Astrocyte (in vitro differentiated cells and primary cell): ENCODE results near the gene TRIB2. TPM values are rescaled to one million over a fixed set of nuclear protein-coding genes. Genes with fewer than 3 reads are reported as not detected.
A peak's percentile ranks its signal among the peaks of the same experiment; 100 is the strongest.

Source experiments
- DNase-seq: peaks from one replicate; pipeline ENCODE4 v3.0.0-alpha.2; 2010; ENCODE audit warnings: low read depth
- FAIRE-seq: peaks from 2 replicates; lab custom pipeline; 2011; peaks lifted over from hg19 to GRCh38; lab: Jason Lieb, UNC
- H2AFZ ChIP-seq: 2 replicates; pipeline ENCODE4 v1.6.0; 2012; ENCODE audit warnings: low read depth, low read length, inconsistent platforms
- H3K27ac ChIP-seq: 2 replicates; pipeline ENCODE4 v1.5.1; 2011; ENCODE audit warnings: low read depth, low read length, inconsistent platforms
- H3K27me3 ChIP-seq: 2 replicates; pipeline ENCODE4 v1.6.0; 2011; ENCODE audit warnings: low read length, inconsistent platforms; ENCODE audit not compliant: insufficient read depth
- H3K36me3 ChIP-seq: 2 replicates; pipeline ENCODE4 v1.5.1; 2011; ENCODE audit warnings: low read length, inconsistent platforms; ENCODE audit not compliant: insufficient read depth
- H3K4me1 ChIP-seq: 2 replicates; pipeline ENCODE4 v1.5.1; 2011; ENCODE audit warnings: low read length, inconsistent platforms; ENCODE audit not compliant: insufficient read depth
- H3K4me2 ChIP-seq: 2 replicates; pipeline ENCODE4 v1.6.0; 2012; ENCODE audit warnings: low read length, inconsistent platforms
- H3K4me3 ChIP-seq: 2 replicates; pipeline ENCODE4 v1.5.1; 2011; ENCODE audit warnings: low read depth, mild to moderate bottlenecking, low read length, inconsistent platforms; ENCODE audit not compliant: insufficient read depth
- H3K79me2 ChIP-seq: 2 replicates; pipeline ENCODE4 v1.6.0; 2012; ENCODE audit warnings: mild to moderate bottlenecking, low read length, inconsistent platforms; ENCODE audit not compliant: insufficient read depth
- H3K9ac ChIP-seq: 2 replicates; pipeline ENCODE4 v1.6.0; 2012; ENCODE audit warnings: mild to moderate bottlenecking, low read length, inconsistent platforms
- H3K9me3 ChIP-seq: 2 replicates; pipeline ENCODE4 v1.5.1; 2012; ENCODE audit warnings: low read depth, mild to moderate bottlenecking, low read length, inconsistent platforms; ENCODE audit not compliant: insufficient read depth
- H4K20me1 ChIP-seq: 2 replicates; pipeline ENCODE4 v1.6.0; 2012; ENCODE audit warnings: low read length, inconsistent platforms; ENCODE audit not compliant: insufficient read depth
- H3K27ac Mint-ChIP-seq: one replicate; pipeline ENCODE4 v1.8.0; 2021; ENCODE audit warnings: mild to moderate bottlenecking, mixed read lengths; ENCODE audit not compliant: unreplicated experiment
- H3K27me3 Mint-ChIP-seq: one replicate; pipeline ENCODE4 v1.8.0; 2021; ENCODE audit warnings: low read depth, mixed read lengths; ENCODE audit not compliant: unreplicated experiment
- H3K36me3 Mint-ChIP-seq: one replicate; pipeline ENCODE4 v1.8.0; 2021; ENCODE audit warnings: low read depth, mixed read lengths; ENCODE audit not compliant: unreplicated experiment
- H3K4me1 Mint-ChIP-seq: one replicate; pipeline ENCODE4 v1.8.0; 2021; ENCODE audit warnings: low read depth, mixed read lengths; ENCODE audit not compliant: unreplicated experiment
- H3K4me3 Mint-ChIP-seq: one replicate; pipeline ENCODE4 v1.8.0; 2021; ENCODE audit warnings: mild to moderate bottlenecking, moderate library complexity, mixed read lengths; ENCODE audit not compliant: unreplicated experiment
- H3K9me3 Mint-ChIP-seq: one replicate; pipeline ENCODE4 v1.8.0; 2021; ENCODE audit warnings: mild to moderate bottlenecking, mixed read lengths; ENCODE audit not compliant: unreplicated experiment
- EZH2 ChIP-seq: IDR thresholded peaks from 2 replicates; pipeline ENCODE4 v1.6.1; 2012; ENCODE audit warnings: mild to moderate bottlenecking, low read length, inconsistent platforms; ENCODE audit not compliant: insufficient read depth
- total RNA-seq: library from RNA; stranded (reverse); gene quantifications from 2 replicates; pipeline ENCODE4 v1.2.1, GENCODE V29; 2021
- TF ChIP-seq, protein P1 (sequence below): IDR thresholded peaks from 2 replicates; pipeline ENCODE4 v1.5.1; 2011; ENCODE audit warnings: low read depth, mild to moderate bottlenecking, inconsistent platforms, low read length, moderate library complexity; ENCODE audit not compliant: insufficient read depth

Gene TRIB2
- total RNA-seq, 1 donor from 2014 or later = 22.6 TPM

DNA sequence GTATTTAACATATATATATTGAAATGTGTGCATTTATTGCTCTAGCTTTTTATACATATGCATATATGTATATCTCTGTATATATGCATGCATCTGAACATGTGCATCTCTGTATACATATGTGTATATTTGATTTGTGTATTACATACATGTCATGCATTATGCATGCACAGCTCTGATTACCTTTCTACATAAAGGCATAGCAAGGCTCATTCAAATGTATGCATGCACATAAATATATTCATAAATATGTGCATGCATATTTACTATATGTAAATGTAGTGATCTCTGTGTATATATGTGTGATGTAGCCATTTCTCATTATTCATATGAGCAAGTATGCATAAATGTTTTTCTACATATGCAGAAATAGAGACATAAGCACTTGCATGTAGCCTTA is 64.6 kb downstream of the TRIB2 start:
- H3K79me2 ChIP-seq = no peaks in the 10 kb centered on the region
- no peak for FAIRE-seq
- Mint-ChIP-seq H3K4me1 (no peaks in the 10 kb centered on the region), H3K27ac (no peak overlapping the region), H3K9me3 (peaks cover 2% of the 10 kb centered on the region), H3K27me3 (peaks cover 9% of the 10 kb centered on the region), H3K4me3 (no peak overlapping the region), H3K36me3 (no peaks in the 10 kb centered on the region)
- H2AFZ ChIP-seq = no peak overlapping the region
- no peak overlapping the region for H3K4me2 ChIP-seq
- H3K27ac ChIP-seq = no peak overlapping the region
- H3K27me3 ChIP-seq = no peaks in the 10 kb centered on the region
- H3K4me3 ChIP-seq = no peak overlapping the region
- H3K36me3 ChIP-seq = no peaks in the 10 kb centered on the region
- no peak for TF ChIP-seq EZH2
- TF ChIP-seq, protein P1, sequence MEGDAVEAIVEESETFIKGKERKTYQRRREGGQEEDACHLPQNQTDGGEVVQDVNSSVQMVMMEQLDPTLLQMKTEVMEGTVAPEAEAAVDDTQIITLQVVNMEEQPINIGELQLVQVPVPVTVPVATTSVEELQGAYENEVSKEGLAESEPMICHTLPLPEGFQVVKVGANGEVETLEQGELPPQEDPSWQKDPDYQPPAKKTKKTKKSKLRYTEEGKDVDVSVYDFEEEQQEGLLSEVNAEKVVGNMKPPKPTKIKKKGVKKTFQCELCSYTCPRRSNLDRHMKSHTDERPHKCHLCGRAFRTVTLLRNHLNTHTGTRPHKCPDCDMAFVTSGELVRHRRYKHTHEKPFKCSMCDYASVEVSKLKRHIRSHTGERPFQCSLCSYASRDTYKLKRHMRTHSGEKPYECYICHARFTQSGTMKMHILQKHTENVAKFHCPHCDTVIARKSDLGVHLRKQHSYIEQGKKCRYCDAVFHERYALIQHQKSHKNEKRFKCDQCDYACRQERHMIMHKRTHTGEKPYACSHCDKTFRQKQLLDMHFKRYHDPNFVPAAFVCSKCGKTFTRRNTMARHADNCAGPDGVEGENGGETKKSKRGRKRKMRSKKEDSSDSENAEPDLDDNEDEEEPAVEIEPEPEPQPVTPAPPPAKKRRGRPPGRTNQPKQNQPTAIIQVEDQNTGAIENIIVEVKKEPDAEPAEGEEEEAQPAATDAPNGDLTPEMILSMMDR = no peak
- no peak for DNase-seq
- H4K20me1 ChIP-seq = no peaks in the 10 kb centered on the region
- H3K9me3 ChIP-seq = no peaks in the 10 kb centered on the region
- H3K9ac ChIP-seq = no peak overlapping the region
- H3K4me1 ChIP-seq = no peaks in the 10 kb centered on the region

DNA sequence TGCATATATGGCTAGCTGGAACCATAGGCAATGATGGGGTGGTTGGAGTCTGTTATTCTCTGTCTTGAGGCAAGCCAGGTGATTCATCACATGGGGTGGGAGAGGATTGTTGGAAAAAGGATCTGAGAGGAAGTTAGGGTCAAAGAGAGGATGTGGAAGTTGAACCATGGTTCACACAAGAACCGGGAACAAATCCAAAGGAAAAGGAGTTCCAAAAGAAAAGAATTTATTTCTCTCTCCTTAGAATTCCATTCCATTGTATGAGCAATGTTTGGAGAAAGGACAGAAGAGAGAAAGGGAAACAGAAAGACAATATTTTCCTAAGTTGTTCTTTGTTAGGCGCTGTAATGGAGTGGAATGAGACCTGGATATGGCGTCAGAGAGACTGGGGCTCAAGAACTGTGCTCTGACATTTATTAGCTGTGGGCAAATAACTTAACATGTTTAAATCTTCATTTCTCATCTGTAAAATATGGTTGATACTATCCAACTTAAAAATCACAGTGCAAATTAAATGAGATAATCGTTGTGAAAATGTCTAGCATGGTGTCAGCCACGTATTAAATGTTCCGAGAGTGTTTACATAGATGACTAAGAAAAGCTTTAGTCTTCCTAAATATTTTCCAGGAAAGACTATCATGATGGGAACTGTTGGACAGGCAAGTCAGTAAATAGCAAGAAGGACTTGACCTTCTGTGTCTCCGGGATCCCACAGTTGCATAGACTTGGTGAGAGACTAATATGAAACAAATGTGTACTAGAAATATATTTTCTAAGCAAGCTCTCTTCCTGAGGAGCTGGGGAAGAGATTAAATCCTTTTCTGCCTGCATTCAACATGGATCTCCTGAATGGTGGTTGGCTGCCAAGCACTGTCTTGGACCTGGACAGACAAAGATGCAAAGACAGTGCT is 71.4 kb downstream of the TRIB2 start:
- DNase-seq (peak; percentile 98), FAIRE-seq (peak; percentile 99)
- Histone ChIP-seq H3K79me2 (no peaks in the 10 kb centered on the region), H3K4me3 (peak overlapping the region; percentile 45), H3K36me3 (no peaks in the 10 kb centered on the region), H3K4me2 (peak overlapping the region; percentile 81), H3K27me3 (no peaks in the 10 kb centered on the region), H3K27ac (peak overlapping the region; percentile 86), H3K9ac (peak overlapping the region; percentile 66), H3K9me3 (no peaks in the 10 kb centered on the region), H2AFZ (peak overlapping the region; percentile 44), H4K20me1 (no peaks in the 10 kb centered on the region), H3K4me1 (peaks cover 10% of the 10 kb centered on the region)
- Mint-ChIP-seq H3K9me3 (peaks cover 3% of the 10 kb centered on the region), H3K4me3 (no peak overlapping the region), H3K27me3 (peaks cover 1% of the 10 kb centered on the region), H3K36me3 (no peaks in the 10 kb centered on the region), H3K4me1 (peaks cover 2% of the 10 kb centered on the region), H3K27ac (no peak overlapping the region)
- TF ChIP-seq, protein P1 = no peak
- TF ChIP-seq EZH2 = no peak

DNA sequence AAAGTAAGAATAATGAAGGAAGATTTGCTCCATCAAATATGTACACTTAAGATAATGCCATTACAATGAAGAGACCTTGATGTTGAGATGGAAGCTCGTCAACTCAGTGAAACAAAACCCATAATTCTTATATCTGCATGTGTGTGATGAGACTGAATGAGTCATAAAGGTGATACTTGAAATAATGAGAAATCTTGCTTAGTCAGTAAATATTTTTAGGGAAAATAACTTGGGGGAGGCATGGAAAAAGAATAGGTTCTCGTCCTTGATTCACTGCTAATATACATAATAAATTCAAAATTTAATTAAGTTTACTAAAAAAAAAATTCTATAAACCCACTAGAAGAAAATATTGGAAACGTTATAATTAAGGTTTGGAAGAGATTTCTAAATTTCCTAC is 75.2 kb downstream of the TRIB2 start:
- H3K4me3 ChIP-seq = no peak overlapping the region
- Mint-ChIP-seq H3K9me3 (no peaks in the 10 kb centered on the region), H3K27ac (no peak overlapping the region), H3K4me1 (peaks cover 2% of the 10 kb centered on the region), H3K36me3 (no peaks in the 10 kb centered on the region), H3K4me3 (no peak overlapping the region), H3K27me3 (no peaks in the 10 kb centered on the region)
- no peaks in the 10 kb centered on the region for H4K20me1 ChIP-seq
- no peaks in the 10 kb centered on the region for H3K79me2 ChIP-seq
- no peaks in the 10 kb centered on the region for H3K9me3 ChIP-seq
- H3K4me2 ChIP-seq = no peak overlapping the region
- no peaks in the 10 kb centered on the region for H3K27me3 ChIP-seq
- FAIRE-seq = no peak
- TF ChIP-seq, protein P1 = no peak
- TF ChIP-seq EZH2 = no peak
- no peak overlapping the region for H3K9ac ChIP-seq
- no peak overlapping the region for H2AFZ ChIP-seq
- no peak for DNase-seq
- H3K4me1 ChIP-seq = peaks cover 10% of the 10 kb centered on the region
- H3K27ac ChIP-seq = no peak overlapping the region
- no peaks in the 10 kb centered on the region for H3K36me3 ChIP-seq
